ENCODE results near the gene YBEY.

- TF ChIP-seq, protein P1, sequence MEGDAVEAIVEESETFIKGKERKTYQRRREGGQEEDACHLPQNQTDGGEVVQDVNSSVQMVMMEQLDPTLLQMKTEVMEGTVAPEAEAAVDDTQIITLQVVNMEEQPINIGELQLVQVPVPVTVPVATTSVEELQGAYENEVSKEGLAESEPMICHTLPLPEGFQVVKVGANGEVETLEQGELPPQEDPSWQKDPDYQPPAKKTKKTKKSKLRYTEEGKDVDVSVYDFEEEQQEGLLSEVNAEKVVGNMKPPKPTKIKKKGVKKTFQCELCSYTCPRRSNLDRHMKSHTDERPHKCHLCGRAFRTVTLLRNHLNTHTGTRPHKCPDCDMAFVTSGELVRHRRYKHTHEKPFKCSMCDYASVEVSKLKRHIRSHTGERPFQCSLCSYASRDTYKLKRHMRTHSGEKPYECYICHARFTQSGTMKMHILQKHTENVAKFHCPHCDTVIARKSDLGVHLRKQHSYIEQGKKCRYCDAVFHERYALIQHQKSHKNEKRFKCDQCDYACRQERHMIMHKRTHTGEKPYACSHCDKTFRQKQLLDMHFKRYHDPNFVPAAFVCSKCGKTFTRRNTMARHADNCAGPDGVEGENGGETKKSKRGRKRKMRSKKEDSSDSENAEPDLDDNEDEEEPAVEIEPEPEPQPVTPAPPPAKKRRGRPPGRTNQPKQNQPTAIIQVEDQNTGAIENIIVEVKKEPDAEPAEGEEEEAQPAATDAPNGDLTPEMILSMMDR (IDR thresholded peaks at IDR 0.05; ENCODE audit: extremely low read depth in 1 of 2, insufficient read depth in 1 of 2, low read depth in 1 of 2, low read length in 2 of 2): no peak
- TF ChIP-seq POLR2A (IDR thresholded peaks at IDR 0.05; ENCODE audit: low read depth, low read length) (no peak), EZH2 (IDR thresholded peaks at IDR 0.05; ENCODE audit: borderline replicate concordance, low read depth, low read length, severe bottlenecking) (no peak), POLR2AphosphoS5 (IDR thresholded peaks at IDR 0.05; ENCODE audit: insufficient read depth, low read depth, low read length) (no peak), GATA2 (IDR thresholded peaks at IDR 0.05; ENCODE audit: insufficient read depth, insufficient read length, low read depth, low read length) (no peak), MAX (IDR thresholded peaks at IDR 0.05; ENCODE audit: insufficient read depth, insufficient read length) (no peak), FOS (IDR thresholded peaks at IDR 0.05; ENCODE audit: borderline replicate concordance, insufficient read depth, low read length) (no peak)
Observed at GRCh38 chr21:46314441-46315020, 28.4 kb downstream of the YBEY start.
